B cell (primary cell): ENCODE results near the gene ETNPPL. TPM values are rescaled to one million over a fixed set of nuclear protein-coding genes. Genes with fewer than 3 reads are reported as not detected.

ENCODE experiments used
- ATAC-seq: fragments of 200-7000 bp; cut with Tn5 transposase; one replicate; pipeline ENCODE4 v1.10.0; 2021; ENCODE audit warnings: low read depth, mild to moderate bottlenecking, moderate number of reproducible peaks, moderate library complexity
- CTCF ChIA-PET: fragments of 350-600 bp; sonication (Branson Sonifier 250); formaldehyde crosslinking; loops from one replicate; lab custom pipeline; 2021; ENCODE audit warnings: antibody characterized with exemption, inconsistent platforms; lab: Charles Lee
- POLR2A ChIA-PET: fragments of 350-600 bp; sonication (Branson Sonifier 250); formaldehyde crosslinking; loops from one replicate; lab custom pipeline; 2021; ENCODE audit warnings: antibody characterized with exemption; lab: Charles Lee
- DNase-seq: peaks from one replicate; pipeline ENCODE4 v3.0.0; 2013
- H2AFZ ChIP-seq: 2 replicates; pipeline ENCODE4 v1.6.1; 2012; ENCODE audit warnings: mild to moderate bottlenecking, low read depth, low read length; ENCODE audit not compliant: insufficient read depth, poor library complexity, severe bottlenecking
- H3K27ac ChIP-seq, 2 donors: 1 replicate in 1 of 2; 2 replicates in 1 of 2; pipeline ENCODE4 v1.5.1; 2012 to 2013; ENCODE audit warnings: low read length in 2 of 2, mild to moderate bottlenecking in 2 of 2, moderate library complexity in 1 of 2
- H3K27me3 ChIP-seq, 4 experiments: fragments of 200-600 bp in 1 of 4; sonication (generic) in 1 of 4; replicated peaks in 1 of 4; 1 replicate in 2 of 4; 2 replicates in 2 of 4; pipeline versions ENCODE4 v1.6.1 to v1.7.0; 2013 to 2016; ENCODE audit warnings: low read length in 3 of 4, mild to moderate bottlenecking in 2 of 4, mixed read lengths in 1 of 4, moderate library complexity in 1 of 4; ENCODE audit not compliant: insufficient read depth in 4 of 4, control insufficient read depth in 3 of 4; ENCODE audit errors: control extremely low read depth in 1 of 4
- H3K36me3 ChIP-seq, 2 experiments: replicated peaks in 1 of 2; 1 replicate in 1 of 2; 2 replicates in 1 of 2; pipeline versions ENCODE4 v1.6.1 to v1.7.1; 2013; ENCODE audit warnings: low read length in 1 of 2; ENCODE audit not compliant: insufficient read depth in 2 of 2, control insufficient read depth in 1 of 2; ENCODE audit errors: control extremely low read depth in 1 of 2, extremely low read depth in 1 of 2
- H3K4me1 ChIP-seq, 2 donors: fragments of 200-600 bp in 1 of 2; sonication (generic) in 1 of 2; 1 replicate in 1 of 2; 2 replicates in 1 of 2; pipeline versions ENCODE4 v1.5.1 to v1.6.1; 2013 to 2017; ENCODE audit warnings: low read length in 2 of 2; ENCODE audit not compliant: control insufficient read depth in 2 of 2, insufficient read depth in 2 of 2
- H3K4me2 ChIP-seq: replicated peaks from 2 replicates; pipeline ENCODE3; 2012; ENCODE audit warnings: mild to moderate bottlenecking, low read depth, low read length; ENCODE audit not compliant: poor library complexity, severe bottlenecking
- H3K4me3 ChIP-seq, 5 experiments: fragments of 200-600 bp in 1 of 5; sonication (generic) in 1 of 5; 1 replicate in 3 of 5; 2 replicates in 2 of 5; pipeline versions ENCODE4 v1.5.1 to v1.7.0; 2011 to 2016; ENCODE audit warnings: low read length in 4 of 5, mild to moderate bottlenecking in 4 of 5, low read depth in 2 of 5, control low read depth in 1 of 5, moderate library complexity in 1 of 5; ENCODE audit not compliant: insufficient read depth in 1 of 5; ENCODE audit errors: control extremely low read depth in 1 of 5, extremely low read depth in 1 of 5
- H3K79me2 ChIP-seq: fragments of 200-600 bp; sonication (generic); one replicate; pipeline ENCODE4 v1.6.0; 2016; ENCODE audit warnings: low read length; ENCODE audit not compliant: control insufficient read depth, insufficient read depth
- H3K9ac ChIP-seq: fragments of 200-600 bp; sonication (generic); 2 replicates; pipeline ENCODE4 v1.6.1; 2017; ENCODE audit warnings: mild to moderate bottlenecking, low read length, moderate library complexity
- H3K9me3 ChIP-seq, 3 donors: one replicate each; pipeline versions ENCODE4 v1.6.1 to v1.7.1; 2013; ENCODE audit warnings: low read length in 2 of 3; ENCODE audit not compliant: control insufficient read depth in 2 of 3, insufficient read depth in 1 of 3; ENCODE audit errors: control extremely low read depth in 1 of 3
- H4K20me1 ChIP-seq: 2 replicates; pipeline ENCODE4 v1.6.0; 2012; ENCODE audit warnings: mild to moderate bottlenecking, low read length; ENCODE audit not compliant: insufficient read depth, control insufficient read depth, poor library complexity, severe bottlenecking
- H3K27ac Mint-ChIP-seq: one replicate; pipeline ENCODE4 v1.8.0; 2021; ENCODE audit warnings: mixed read lengths
- H3K27me3 Mint-ChIP-seq: one replicate; pipeline ENCODE4 v1.8.0; 2021; ENCODE audit warnings: mixed read lengths
- H3K4me1 Mint-ChIP-seq: one replicate; pipeline ENCODE4 v1.8.0; 2021; ENCODE audit warnings: mixed read lengths
- H3K4me3 Mint-ChIP-seq: one replicate; pipeline ENCODE4 v1.8.0; 2021; ENCODE audit warnings: mixed read lengths
- H3K9me3 Mint-ChIP-seq: one replicate; pipeline ENCODE4 v1.8.0; 2022; ENCODE audit warnings: mixed read lengths; ENCODE audit not compliant: insufficient read depth
- EZH2 ChIP-seq: IDR thresholded peaks from 2 replicates; pipeline ENCODE4 v1.6.1; 2012; ENCODE audit warnings: borderline replicate concordance, low read depth, mild to moderate bottlenecking, moderate library complexity, low read length; ENCODE audit not compliant: insufficient read depth, poor library complexity, severe bottlenecking
- WGBS: methylation state at CpG from one replicate; pipeline ENCODE4 v1.1.5; 2013; ENCODE audit warnings: missing lambda C conversion rate; ENCODE audit not compliant: insufficient coverage; 5-methylcytosine and 5-hydroxymethylcytosine counted together
- intact Hi-C: fragments of 100-400 bp; cut with micrococcal nuclease; formaldehyde crosslinking; loops from one replicate; pipeline ENCODE4 v1.10.0; 2022
- polyA plus RNA-seq: library from polyadenylated mRNA; depleted of rRNA; stranded (reverse); fragments of >200 nt; gene quantifications from 2 replicates; pipeline ENCODE4 v1.2.3, GENCODE V29; 2012
- total RNA-seq, 2 donors: library from RNA; stranded (reverse); fragments of 120-200 nt in 1 of 2; gene quantifications; 1 replicate in 1 of 2; 2 replicates in 1 of 2; pipeline versions ENCODE4 v1.2.3 to v1.2.4, GENCODE V29; 2013 to 2022
- TF ChIP-seq, protein P1 (sequence below): fragments of 200-600 bp; IDR thresholded peaks from one replicate; pipeline ENCODE4 v1.8.0; 2022; ENCODE audit warnings: antibody characterized with exemption, mild to moderate bottlenecking

ETNPPL gene
- total and polyA plus RNA-seq, 2 donors (not counting 1 experiment from before 2014, with no cell fraction given): not detected

DNA sequence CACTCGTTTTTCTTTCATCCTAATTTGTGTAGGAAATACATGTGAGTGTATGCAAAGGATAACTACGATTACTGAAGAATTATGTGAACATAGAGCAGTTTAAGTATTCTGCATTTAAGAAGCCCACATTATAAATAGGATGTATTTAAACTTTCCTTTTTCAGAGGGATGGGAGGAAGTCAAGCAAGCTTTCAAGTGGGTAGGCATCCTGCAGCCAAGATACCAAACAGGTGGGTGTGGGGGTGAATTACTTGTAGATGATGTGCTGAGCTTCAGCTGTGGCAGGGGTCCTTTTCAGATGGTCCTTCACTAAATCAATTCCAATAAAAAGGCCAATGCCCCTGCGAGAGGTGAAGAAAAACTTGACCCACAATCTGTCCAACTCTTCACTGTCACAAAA is 16.3 kb downstream of the ETNPPL start:
- no peak overlapping the region for H3K27ac Mint-ChIP-seq
- H3K9me3 ChIP-seq: no peaks in the 10 kb centered on the region
- CTCF ChIA-PET: no interaction called here

DNA sequence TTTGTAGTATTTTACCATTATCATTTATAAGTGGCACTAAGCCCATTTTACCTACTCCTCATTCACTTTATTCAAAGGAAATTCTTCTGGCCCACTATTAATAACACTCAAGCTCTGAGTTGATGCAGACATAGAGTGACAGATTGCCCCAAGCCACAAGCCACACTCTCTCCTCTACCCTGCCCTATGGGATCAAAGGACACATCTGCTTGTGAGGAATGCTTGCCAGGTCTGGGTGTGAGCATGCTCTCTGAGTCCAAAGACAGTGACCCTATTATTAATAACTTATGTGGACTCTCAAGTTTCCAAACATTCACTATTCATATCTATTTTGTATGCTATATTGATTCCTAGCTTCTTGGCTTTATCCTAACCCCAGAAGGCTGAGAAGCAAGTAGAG is 18.5 kb downstream of the ETNPPL start:
- Mint-ChIP-seq H3K4me3 (no peak overlapping the region), H3K4me1 (no peaks in the 10 kb centered on the region), H3K27me3 (peaks cover 3% of the 10 kb centered on the region), H3K27ac (no peak overlapping the region), H3K9me3 (no peaks in the 10 kb centered on the region)
- Histone ChIP-seq H3K27me3 (no peaks in the 10 kb centered on the region), H4K20me1 (no peaks in the 10 kb centered on the region), H3K79me2 (no peaks in the 10 kb centered on the region), H2AFZ (no peak overlapping the region), H3K4me3 (no peak overlapping the region), H3K9me3 (no peaks in the 10 kb centered on the region), H3K4me2 (no peak overlapping the region), H3K27ac (no peak overlapping the region), H3K36me3 (no peaks in the 10 kb centered on the region), H3K4me1 (no peaks in the 10 kb centered on the region), H3K9ac (no peak overlapping the region)
- ChIA-PET POLR2A (no interaction called here), CTCF (interaction anchor here (0.7 kb wide), 1 partner anchor 164 kb away, joined by 3 read pairs; no protein-coding TSS in a partner anchor)
- TF ChIP-seq, protein P1, sequence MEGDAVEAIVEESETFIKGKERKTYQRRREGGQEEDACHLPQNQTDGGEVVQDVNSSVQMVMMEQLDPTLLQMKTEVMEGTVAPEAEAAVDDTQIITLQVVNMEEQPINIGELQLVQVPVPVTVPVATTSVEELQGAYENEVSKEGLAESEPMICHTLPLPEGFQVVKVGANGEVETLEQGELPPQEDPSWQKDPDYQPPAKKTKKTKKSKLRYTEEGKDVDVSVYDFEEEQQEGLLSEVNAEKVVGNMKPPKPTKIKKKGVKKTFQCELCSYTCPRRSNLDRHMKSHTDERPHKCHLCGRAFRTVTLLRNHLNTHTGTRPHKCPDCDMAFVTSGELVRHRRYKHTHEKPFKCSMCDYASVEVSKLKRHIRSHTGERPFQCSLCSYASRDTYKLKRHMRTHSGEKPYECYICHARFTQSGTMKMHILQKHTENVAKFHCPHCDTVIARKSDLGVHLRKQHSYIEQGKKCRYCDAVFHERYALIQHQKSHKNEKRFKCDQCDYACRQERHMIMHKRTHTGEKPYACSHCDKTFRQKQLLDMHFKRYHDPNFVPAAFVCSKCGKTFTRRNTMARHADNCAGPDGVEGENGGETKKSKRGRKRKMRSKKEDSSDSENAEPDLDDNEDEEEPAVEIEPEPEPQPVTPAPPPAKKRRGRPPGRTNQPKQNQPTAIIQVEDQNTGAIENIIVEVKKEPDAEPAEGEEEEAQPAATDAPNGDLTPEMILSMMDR: no peak
- no peak for TF ChIP-seq EZH2
- intact Hi-C loops: no loop called here
- DNase-seq: no peak
- no peak for ATAC-seq

More for the DNA sequence above, 16.3 kb downstream of the ETNPPL start:
- Histone ChIP-seq H3K9ac (no peak overlapping the region), H3K27ac (no peak overlapping the region), H3K79me2 (no peaks in the 10 kb centered on the region), H3K4me1 (no peaks in the 10 kb centered on the region), H3K4me2 (no peak overlapping the region), H3K36me3 (no peaks in the 10 kb centered on the region), H3K27me3 (no peaks in the 10 kb centered on the region), H2AFZ (no peak overlapping the region), H4K20me1 (no peaks in the 10 kb centered on the region), H3K4me3 (no peak overlapping the region)
- H3K9me3 Mint-ChIP-seq: no peaks in the 10 kb centered on the region
- no peaks in the 10 kb centered on the region for H3K4me1 Mint-ChIP-seq
- WGBS: 100% methylated on average over 1 of the region's 3 CpGs
- intact Hi-C loops: no loop called here
- POLR2A ChIA-PET: no interaction called here
- DNase-seq (no peak), ATAC-seq (no peak)
- H3K27me3 Mint-ChIP-seq: peaks cover 6% of the 10 kb centered on the region
- H3K4me3 Mint-ChIP-seq: no peak overlapping the region
- TF ChIP-seq, protein P1: no peak
- no peak for TF ChIP-seq EZH2
